HEK293 (cell line): ENCODE data around the gene TRPC4AP.

Source experiments
- CTCF ChIA-PET: fragments of 350-600 bp; formaldehyde crosslinking; extraction: SDS; loops from one replicate; lab custom pipeline; 2021; ENCODE audit warnings: antibody characterized with exemption; lab: Yijun Ruan, JAX
- POLR2A ChIA-PET: fragments of 300-600 bp; formaldehyde crosslinking; extraction: SDS; loops from one replicate; lab custom pipeline; 2020; ENCODE audit warnings: antibody characterized with exemption, inconsistent platforms; lab: Yijun Ruan, JAX
- H3K27ac ChIP-seq: fragments of 200-500 bp; sonication (Bioruptor generic); 2 replicates; pipeline ENCODE4 v1.5.1; 2014; ENCODE audit warnings: low read depth, low read length, control low read depth, inconsistent platforms; ENCODE audit errors: extremely low read depth
- H3K36me3 ChIP-seq, 2 experiments: fragments of 200-500 bp in 1 of 2; sonication (Bioruptor generic) in 1 of 2; 1 replicate in 1 of 2; 2 replicates in 1 of 2; pipeline ENCODE4 v1.5.1; 2014 to 2017; ENCODE audit warnings: inconsistent platforms in 2 of 2, low read length in 2 of 2; ENCODE audit not compliant: control insufficient read depth in 2 of 2, insufficient read depth in 1 of 2
- H3K4me1 ChIP-seq: fragments of 200-500 bp; sonication (Bioruptor generic); 2 replicates; pipeline ENCODE4 v1.5.1; 2014; ENCODE audit warnings: mild to moderate bottlenecking, low read length, inconsistent platforms; ENCODE audit not compliant: control insufficient read depth, insufficient read depth
- H3K4me3 ChIP-seq: 2 replicates; pipeline ENCODE4 v1.5.1; 2011; ENCODE audit warnings: low read depth, mild to moderate bottlenecking, control low read depth, low read length, moderate library complexity
- H3K9me3 ChIP-seq: fragments of 200-500 bp; sonication (Bioruptor generic); 2 replicates; pipeline ENCODE4 v1.5.1; 2014; ENCODE audit warnings: low read depth, low read length, inconsistent platforms; ENCODE audit not compliant: control insufficient read depth, insufficient read depth
- BCL11A ChIP-seq: fragments of 450-650 bp; formaldehyde crosslinking; IDR thresholded peaks from 2 replicates; pipeline ENCODE4 v1.5.1; 2016; ENCODE audit warnings: low read depth, missing biosample characterization, missing genetic modification characterization
- GFI1B ChIP-seq: fragments of 450-650 bp; formaldehyde crosslinking; IDR thresholded peaks from 2 replicates; pipeline ENCODE4 v1.5.1; 2016; ENCODE audit warnings: missing biosample characterization, missing genetic modification characterization
- GLI4 ChIP-seq: fragments of 450-650 bp; formaldehyde crosslinking; IDR thresholded peaks from 2 replicates; pipeline ENCODE4 v1.5.1; 2016; ENCODE audit warnings: missing biosample characterization, missing genetic modification characterization
- GLIS2 ChIP-seq: fragments of 450-650 bp; formaldehyde crosslinking; IDR thresholded peaks from 2 replicates; pipeline ENCODE4 v1.5.1; 2016; ENCODE audit warnings: missing biosample characterization, missing genetic modification characterization
- HOXA7 ChIP-seq: sonication (generic); formaldehyde crosslinking; IDR thresholded peaks from 2 replicates; pipeline ENCODE4 v1.8.1; 2022; ENCODE audit warnings: missing genetic modification reagents, borderline replicate concordance
- MZF1 ChIP-seq: fragments of 450-650 bp; formaldehyde crosslinking; IDR thresholded peaks from 2 replicates; pipeline ENCODE4 v1.5.1; 2017; ENCODE audit warnings: missing biosample characterization, missing genetic modification characterization, borderline replicate concordance
- PRDM1 ChIP-seq: fragments of 450-650 bp; formaldehyde crosslinking; IDR thresholded peaks from 2 replicates; pipeline ENCODE4; 2016; ENCODE audit warnings: missing biosample characterization, missing genetic modification characterization
- ZNF146 ChIP-seq: fragments of 450-650 bp; formaldehyde crosslinking; IDR thresholded peaks from 2 replicates; pipeline ENCODE4 v1.5.1; 2016; ENCODE audit warnings: missing biosample characterization, missing genetic modification characterization
- ZNF223 ChIP-seq: fragments of 450-650 bp; formaldehyde crosslinking; IDR thresholded peaks from 2 replicates; pipeline ENCODE4 v1.5.1; 2016; ENCODE audit warnings: missing biosample characterization, missing genetic modification characterization
- ZNF404 ChIP-seq: fragments of 450-650 bp; formaldehyde crosslinking; IDR thresholded peaks from 2 replicates; pipeline ENCODE4 v1.5.1; 2017; ENCODE audit warnings: missing biosample characterization, missing genetic modification characterization
- ZNF571 ChIP-seq: fragments of 450-650 bp; formaldehyde crosslinking; IDR thresholded peaks from 2 replicates; pipeline ENCODE4 v1.5.0; 2017; ENCODE audit warnings: missing biosample characterization, missing genetic modification characterization
- ZNF747 ChIP-seq: fragments of 450-650 bp; formaldehyde crosslinking; IDR thresholded peaks from 2 replicates; pipeline ENCODE4 v1.5.1; 2016; ENCODE audit warnings: missing biosample characterization, missing genetic modification characterization
- ZNF777 ChIP-seq: fragments of 450-650 bp; formaldehyde crosslinking; IDR thresholded peaks from 2 replicates; pipeline ENCODE4 v1.5.1; 2017; ENCODE audit warnings: missing biosample characterization, missing genetic modification characterization, borderline replicate concordance
- ZNF792 ChIP-seq: fragments of 450-650 bp; formaldehyde crosslinking; IDR thresholded peaks from 2 replicates; pipeline ENCODE4 v1.5.1; 2016; ENCODE audit warnings: missing biosample characterization, missing genetic modification characterization
- ZSCAN30 ChIP-seq: fragments of 450-650 bp; IDR thresholded peaks from 2 replicates; pipeline ENCODE4 v1.5.1; 2018; ENCODE audit warnings: missing biosample characterization, mild to moderate bottlenecking, missing genetic modification characterization, moderate library complexity
- ZXDB ChIP-seq: fragments of 450-650 bp; formaldehyde crosslinking; IDR thresholded peaks from 2 replicates; pipeline ENCODE4 v1.5.1; 2016; ENCODE audit warnings: missing biosample characterization, missing genetic modification characterization
- TF ChIP-seq, protein P1 (sequence below): fragments of 450-650 bp; formaldehyde crosslinking; IDR thresholded peaks from 2 replicates; pipeline ENCODE4 v1.5.1; 2016; ENCODE audit warnings: missing biosample characterization, missing genetic modification characterization
- TF ChIP-seq, protein P2 (sequence below): fragments of 450-650 bp; formaldehyde crosslinking; IDR thresholded peaks from 2 replicates; pipeline ENCODE4 v1.5.1; 2016; ENCODE audit warnings: missing biosample characterization, missing genetic modification characterization
- TF ChIP-seq, protein P3 (sequence below): fragments of 450-650 bp; formaldehyde crosslinking; IDR thresholded peaks from 2 replicates; pipeline ENCODE4 v1.5.1; 2016; ENCODE audit warnings: missing biosample characterization, missing genetic modification characterization

The TRPC4AP gene

DNA sequence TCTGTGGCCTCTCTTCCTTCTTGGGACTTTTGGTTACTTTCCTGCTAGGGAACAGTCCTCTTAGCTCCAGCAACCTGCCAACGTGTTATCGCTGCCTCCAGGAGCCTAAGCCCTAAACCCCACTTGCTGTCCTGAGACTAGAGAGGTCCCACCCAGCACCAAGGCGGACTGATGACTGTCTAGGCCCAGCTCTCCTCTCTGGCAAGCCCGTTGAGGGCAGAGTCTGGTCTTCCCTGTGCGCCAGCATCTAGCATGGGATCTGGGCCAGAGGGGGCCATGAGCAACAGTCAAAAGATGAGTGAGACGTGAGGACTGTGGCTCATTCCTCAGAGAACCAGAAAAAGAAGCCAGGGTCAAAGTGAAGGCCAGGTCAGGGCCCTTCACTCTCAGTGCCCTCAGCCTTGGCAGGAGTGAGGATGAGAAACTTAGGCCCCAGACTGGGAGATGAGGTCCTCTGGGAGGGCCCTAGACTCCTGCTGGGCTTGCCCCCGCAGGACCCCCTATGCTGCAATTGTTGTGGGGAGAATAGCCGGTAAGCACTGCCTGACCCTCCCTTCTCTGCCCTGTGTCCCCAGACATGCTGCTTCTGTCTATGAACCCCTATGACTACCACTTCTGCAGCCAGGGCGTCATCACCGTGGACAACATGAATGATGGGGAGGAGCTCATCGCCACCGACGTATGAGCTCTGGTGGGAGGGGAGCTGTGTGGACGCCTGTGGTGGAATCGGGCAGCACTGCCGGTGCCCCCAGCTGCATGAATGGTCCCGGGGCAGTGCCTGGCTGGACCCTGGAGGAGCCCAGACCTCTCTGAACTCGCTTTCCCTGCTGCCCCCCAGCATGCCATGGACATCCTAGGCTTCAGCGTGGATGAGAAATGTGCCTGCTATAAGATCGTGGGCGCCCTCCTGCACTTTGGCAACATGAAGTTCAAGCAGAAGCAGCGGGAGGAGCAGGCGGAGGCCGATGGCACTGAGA, 106.0 kb downstream of the TRPC4AP start:
- H3K4me1 ChIP-seq: no peaks in the 10 kb centered on the region
- TF ChIP-seq ZNF777 (tag by site-specific recombination) (no peak), MZF1 (tag by site-specific recombination) (no peak), HOXA7 (no peak), GLI4 (no peak), GFI1B (tag by site-specific recombination) (no peak)
- TF ChIP-seq, protein P1, sequence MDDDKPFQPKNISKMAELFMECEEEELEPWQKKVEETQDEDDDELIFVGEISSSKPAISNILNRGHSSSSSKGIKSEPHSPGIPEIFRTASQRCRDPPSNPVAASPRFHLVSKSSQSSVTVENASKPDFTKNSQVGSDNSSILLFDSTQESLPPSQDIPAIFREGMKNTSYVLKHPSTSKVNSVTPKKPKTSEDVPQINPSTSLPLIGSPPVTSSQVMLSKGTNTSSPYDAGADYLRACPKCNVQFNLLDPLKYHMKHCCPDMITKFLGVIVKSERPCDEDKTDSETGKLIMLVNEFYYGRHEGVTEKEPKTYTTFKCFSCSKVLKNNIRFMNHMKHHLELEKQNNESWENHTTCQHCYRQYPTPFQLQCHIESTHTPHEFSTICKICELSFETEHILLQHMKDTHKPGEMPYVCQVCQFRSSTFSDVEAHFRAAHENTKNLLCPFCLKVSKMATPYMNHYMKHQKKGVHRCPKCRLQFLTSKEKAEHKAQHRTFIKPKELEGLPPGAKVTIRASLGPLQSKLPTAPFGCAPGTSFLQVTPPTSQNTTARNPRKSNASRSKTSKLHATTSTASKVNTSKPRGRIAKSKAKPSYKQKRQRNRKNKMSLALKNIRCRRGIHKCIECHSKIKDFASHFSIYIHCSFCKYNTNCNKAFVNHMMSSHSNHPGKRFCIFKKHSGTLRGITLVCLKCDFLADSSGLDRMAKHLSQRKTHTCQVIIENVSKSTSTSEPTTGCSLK: no peak
- TF ChIP-seq, protein P2, sequence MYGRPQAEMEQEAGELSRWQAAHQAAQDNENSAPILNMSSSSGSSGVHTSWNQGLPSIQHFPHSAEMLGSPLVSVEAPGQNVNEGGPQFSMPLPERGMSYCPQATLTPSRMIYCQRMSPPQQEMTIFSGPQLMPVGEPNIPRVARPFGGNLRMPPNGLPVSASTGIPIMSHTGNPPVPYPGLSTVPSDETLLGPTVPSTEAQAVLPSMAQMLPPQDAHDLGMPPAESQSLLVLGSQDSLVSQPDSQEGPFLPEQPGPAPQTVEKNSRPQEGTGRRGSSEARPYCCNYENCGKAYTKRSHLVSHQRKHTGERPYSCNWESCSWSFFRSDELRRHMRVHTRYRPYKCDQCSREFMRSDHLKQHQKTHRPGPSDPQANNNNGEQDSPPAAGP (tag by site-specific recombination): no peak
- CTCF ChIA-PET: interaction anchor here (0.5 to 0.6 kb wide), 4 partner anchors 111 to 857 kb away, joined by 3 to 5 read pairs (median 3); partner anchors contain the start of gene ITCH
- no peak overlapping the region for H3K4me3 ChIP-seq
- H3K9me3 ChIP-seq: no peaks in the 10 kb centered on the region
- no peak overlapping the region for H3K27ac ChIP-seq
- no peaks in the 10 kb centered on the region for H3K36me3 ChIP-seq
- POLR2A ChIA-PET: interaction anchor here (1.0 kb wide), 1 partner anchor 9 kb away, joined by 3 read pairs; no protein-coding TSS in a partner anchor

DNA sequence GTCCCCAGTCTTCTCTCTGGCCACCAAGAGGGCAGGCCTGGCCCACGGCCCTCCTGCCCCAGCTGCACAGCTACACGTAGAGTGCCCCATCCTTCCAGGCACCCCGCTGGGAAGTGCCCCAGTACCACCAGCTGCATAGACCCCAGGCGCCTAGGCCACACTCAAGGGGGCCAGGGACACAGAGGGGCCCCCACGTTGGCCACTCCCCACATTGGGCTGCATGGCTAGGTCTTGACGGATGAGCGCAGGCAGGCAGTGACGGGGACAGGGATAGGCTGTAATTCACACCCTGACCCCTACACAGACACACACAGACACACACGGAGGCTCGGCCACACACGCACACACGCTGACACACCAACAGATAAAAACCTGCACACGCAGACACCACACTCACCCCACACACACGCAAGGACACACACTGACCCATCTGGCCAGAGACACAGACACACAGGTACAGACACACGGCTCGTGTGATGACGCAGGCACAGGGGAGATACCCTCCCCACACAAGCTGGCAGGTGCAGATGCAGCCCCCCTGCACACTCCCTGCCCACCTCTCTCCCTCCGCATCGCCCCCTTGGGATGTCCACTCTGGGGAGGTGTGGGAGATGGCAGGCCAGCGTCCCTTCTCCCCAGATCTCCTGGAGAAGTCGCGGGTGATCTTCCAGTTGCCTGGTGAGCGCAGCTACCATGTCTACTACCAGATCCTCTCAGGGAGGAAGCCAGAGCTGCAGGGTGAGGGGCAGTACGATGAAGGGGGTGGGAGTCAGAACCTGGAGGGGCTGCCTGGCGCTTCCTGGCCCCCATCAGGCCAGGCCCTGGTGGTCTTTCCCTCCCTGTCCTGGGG, 106.9 kb downstream of the TRPC4AP start:
- Histone ChIP-seq H3K4me3 (no peak overlapping the region), H3K36me3 (no peaks in the 10 kb centered on the region), H3K4me1 (no peaks in the 10 kb centered on the region), H3K27ac (no peak overlapping the region), H3K9me3 (no peaks in the 10 kb centered on the region)
- POLR2A ChIA-PET: no interaction called here
- CTCF ChIA-PET: interaction anchor here (0.5 to 0.6 kb wide), 3 partner anchors 110 to 858 kb away, joined by 3 to 5 read pairs (median 3); partner anchors contain the start of gene ITCH
- TF ChIP-seq ZNF404: no peak
- 0 out of 2 replicates have a peak, but pooled peaks have one; percentile 8 for TF ChIP-seq ZNF146 (tag by site-specific recombination)
- TF ChIP-seq GLIS2 (tag by site-specific recombination): peak; percentile 51
- no peak for TF ChIP-seq ZSCAN30
- TF ChIP-seq ZNF223 (tag by site-specific recombination): 0 out of 2 replicates have a peak, but pooled peaks have one; percentile 19

DNA sequence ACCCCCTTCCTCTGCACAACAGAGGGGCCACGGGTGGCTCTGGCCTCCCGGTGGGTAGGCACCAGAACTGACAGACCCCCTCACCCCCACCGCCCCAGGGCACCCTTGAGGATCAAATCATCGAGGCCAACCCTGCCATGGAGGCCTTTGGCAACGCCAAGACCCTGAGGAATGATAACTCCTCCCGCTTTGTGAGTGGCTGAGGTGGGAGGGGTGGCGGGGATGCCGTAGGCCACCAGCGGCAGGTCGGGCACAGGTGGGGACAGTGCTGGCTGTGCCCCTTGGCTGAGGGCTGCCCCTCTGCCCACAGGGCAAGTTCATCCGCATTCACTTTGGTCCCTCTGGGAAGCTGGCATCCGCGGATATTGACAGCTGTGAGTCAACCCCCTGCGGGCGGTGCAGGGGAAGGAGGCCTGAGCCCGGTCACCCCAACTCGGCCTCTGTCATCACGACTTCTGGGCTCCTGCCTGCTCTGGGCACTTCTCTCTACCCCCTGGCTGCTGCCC, 107.8 kb downstream of the TRPC4AP start:
- Histone ChIP-seq H3K4me3 (no peak overlapping the region), H3K4me1 (no peaks in the 10 kb centered on the region), H3K9me3 (no peaks in the 10 kb centered on the region), H3K27ac (no peak overlapping the region), H3K36me3 (no peaks in the 10 kb centered on the region)
- no peak for TF ChIP-seq BCL11A (tag by site-specific recombination)
- 0 out of 2 replicates have a peak, but pooled peaks have one; percentile 24 for TF ChIP-seq GLIS2 (tag by site-specific recombination)
- TF ChIP-seq ZNF747: no peak
- no peak for TF ChIP-seq PRDM1 (tag by site-specific recombination)
- TF ChIP-seq ZNF571: no peak
- TF ChIP-seq, protein P3, sequence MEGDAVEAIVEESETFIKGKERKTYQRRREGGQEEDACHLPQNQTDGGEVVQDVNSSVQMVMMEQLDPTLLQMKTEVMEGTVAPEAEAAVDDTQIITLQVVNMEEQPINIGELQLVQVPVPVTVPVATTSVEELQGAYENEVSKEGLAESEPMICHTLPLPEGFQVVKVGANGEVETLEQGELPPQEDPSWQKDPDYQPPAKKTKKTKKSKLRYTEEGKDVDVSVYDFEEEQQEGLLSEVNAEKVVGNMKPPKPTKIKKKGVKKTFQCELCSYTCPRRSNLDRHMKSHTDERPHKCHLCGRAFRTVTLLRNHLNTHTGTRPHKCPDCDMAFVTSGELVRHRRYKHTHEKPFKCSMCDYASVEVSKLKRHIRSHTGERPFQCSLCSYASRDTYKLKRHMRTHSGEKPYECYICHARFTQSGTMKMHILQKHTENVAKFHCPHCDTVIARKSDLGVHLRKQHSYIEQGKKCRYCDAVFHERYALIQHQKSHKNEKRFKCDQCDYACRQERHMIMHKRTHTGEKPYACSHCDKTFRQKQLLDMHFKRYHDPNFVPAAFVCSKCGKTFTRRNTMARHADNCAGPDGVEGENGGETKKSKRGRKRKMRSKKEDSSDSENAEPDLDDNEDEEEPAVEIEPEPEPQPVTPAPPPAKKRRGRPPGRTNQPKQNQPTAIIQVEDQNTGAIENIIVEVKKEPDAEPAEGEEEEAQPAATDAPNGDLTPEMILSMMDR (tag by site-specific recombination): no peak
- TF ChIP-seq ZNF792 (tag by site-specific recombination): no peak
- TF ChIP-seq ZXDB (tag by site-specific recombination): no peak
- ChIA-PET POLR2A (no interaction called here), CTCF (interaction anchor here (0.6 kb wide), 1 partner anchor 24 kb away, joined by 4 read pairs; no protein-coding TSS in a partner anchor)
